NCI-H446 treated with DMSO at 0.1 percent for 48 hours (cell line): ENCODE measurements around the gene BPIFB3.
A peak's percentile ranks its signal among the peaks of the same experiment; 100 is the strongest.
"Not testable (repeated sequence)": the region's sequence is repeated elsewhere in the genome, so short reads cannot be mapped to it uniquely, and the experiment has no call there.

ENCODE experiments used
- DNase-seq: peaks from one replicate; lab custom pipeline; 2025; lab: John Stamatoyannopoulos, UW

Gene BPIFB3

DNA sequence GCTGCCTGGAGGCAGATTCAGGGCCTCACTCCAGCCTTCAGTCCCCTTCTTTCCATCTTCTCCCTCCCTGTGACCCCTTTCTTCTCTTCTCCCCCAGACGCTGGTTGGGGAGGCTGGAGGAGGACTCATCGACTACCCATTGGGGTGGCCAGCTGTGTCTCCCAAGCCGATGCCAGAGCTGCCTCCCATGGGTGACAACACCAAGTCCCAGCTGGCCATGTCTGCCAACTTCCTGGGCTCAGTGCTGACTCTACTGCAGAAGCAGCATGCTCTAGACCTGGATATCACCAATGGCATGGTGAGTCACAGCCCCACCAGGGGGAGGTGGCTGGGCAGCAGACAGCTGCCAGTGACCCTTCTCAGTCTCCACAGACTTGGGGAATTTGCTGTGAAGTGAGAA lies 38.7 kb downstream of the BPIFB3 start:
- DNase-seq = no peak

DNA sequence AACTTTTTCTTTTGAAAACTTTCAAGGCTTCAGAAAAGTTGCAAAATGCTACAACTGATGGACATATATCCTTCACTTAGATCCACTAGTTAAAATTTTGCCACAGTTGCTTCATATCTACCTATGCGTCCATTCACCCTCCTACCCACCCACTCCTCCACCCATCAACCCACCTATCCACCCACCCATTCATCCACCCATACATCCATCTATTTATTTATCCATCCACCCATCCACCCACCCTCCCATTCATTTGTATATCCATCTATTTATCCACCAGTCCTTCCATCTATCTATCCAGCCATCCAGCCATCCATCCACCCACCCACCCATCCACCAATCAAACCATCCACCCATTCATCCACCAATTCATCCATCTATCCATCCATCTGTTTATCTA lies 39.4 kb downstream of the BPIFB3 start:
- DNase-seq = no peak

DNA sequence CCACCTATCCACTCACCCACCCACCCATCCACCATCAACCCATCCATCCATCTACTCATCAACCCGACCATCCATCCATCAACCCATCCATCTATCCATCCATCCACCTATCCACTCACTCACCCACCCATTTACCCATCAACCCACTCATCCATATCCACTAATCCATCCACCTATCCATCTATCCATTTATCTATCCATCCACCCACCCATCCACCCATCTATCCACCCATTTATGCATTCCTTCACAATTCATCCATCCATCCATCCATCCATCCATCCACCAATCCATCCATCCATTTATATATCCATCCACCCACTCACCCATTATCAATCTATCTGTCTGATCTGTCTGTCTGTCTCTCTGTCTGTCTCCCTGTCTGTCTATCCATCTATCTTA lies 39.9 kb downstream of the BPIFB3 start:
- no peak for DNase-seq

DNA sequence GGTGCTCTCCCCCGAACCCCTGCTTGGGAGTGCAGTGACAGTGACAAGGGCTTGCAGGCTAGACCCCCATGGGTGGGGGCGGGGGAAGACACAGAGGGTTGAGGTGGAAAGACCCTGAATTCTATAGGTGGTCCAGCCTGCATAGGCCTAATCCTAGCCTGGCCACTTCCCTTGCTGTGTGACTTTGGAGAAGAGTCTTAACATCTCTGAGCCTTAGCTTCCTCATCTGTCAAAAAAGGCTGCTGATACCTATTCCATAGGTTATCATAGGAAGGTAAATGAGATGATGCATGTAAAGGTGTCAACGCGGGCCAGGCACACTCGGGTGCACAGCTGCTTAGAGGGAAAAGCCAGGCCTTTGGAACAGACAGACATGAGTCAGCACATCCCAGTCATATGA lies 41.5 kb downstream of the BPIFB3 start:
- no peak for DNase-seq

DNA sequence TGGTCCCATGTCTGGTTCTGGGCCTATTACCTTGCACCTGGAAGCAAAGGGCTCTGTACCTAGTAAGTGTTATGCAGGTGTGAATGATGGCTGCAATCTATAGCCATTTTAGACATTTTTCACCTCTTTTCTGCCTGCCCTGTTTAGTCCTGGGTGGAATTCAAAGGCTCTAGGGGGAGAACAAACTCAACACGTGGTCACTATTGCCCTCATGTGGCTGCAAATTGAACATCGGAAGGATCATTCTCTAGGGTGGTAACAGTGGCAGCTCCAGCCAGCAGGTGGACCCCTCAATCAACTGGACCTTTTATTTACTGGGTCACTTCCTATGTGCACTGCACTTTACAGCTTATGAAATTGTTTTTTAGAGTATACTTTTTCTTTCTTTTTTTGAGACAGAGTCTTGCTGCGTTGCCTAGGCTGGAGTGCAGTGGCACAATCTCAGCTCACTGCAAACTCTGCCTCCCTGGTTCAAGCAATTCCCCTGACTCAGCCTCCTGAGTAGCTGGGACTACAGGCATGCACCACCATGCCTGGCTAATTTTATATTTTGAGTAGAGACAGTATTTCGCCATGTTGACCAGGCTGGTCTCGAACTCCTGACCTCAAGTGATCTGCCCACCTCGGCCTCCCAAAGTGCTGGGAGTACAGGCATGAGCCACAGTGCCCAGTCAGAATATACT lies 42.3 kb downstream of the BPIFB3 start:
- DNase-seq = peak; percentile 39

DNA sequence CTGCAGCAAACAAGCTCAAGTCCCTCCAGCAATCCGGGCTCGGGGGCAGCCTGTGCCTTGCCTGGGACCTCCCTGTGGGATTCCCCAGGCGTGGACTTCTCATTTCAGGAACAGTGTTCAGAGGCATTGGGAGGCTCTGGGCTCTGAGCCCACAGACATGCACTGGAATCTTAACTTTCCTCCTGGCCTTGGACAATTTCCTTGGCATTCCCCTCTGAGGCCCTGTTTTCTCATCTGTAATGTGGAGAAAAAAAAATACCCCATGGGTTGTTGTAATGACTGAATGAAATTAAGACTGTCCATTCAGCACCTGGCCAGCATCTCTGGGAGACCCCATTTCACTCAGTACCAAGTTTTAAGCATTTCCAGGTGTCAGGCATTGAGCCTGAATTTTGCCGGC lies 43.3 kb downstream of the BPIFB3 start:
- no peak for DNase-seq

DNA sequence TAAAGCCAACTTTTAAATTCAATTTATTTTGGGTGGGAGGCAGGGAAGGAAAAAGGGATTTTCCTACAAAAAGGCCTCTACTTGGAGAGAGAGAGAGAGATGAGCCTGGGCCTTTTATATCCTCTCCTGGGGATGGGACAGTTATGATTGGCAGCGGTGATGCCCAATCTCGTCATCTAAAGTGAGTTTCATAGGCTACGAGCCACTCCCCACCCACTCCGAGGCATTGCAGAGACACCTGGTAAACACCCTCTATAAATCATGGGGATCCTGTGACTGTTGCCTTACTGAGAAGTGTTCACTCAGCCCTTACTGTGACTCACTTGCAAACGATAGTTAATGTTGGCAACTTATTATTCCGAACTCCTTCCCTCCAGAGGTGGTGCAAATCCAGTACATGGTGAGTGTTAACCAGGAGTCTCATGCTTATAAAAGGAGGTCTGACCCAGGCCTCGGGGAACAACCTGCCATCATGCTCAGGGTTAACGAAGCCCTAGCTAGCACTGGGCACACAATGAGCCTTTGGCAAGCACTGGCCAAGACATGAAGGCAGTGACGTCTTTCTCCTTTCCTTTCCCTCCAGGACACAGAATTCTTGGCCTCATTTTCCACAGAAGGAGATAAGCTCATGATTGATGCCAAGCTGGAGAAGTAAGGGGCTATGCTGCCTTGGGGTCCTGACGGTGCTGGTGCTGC lies 46.3 kb downstream of the BPIFB3 start:
- no peak for DNase-seq

DNA sequence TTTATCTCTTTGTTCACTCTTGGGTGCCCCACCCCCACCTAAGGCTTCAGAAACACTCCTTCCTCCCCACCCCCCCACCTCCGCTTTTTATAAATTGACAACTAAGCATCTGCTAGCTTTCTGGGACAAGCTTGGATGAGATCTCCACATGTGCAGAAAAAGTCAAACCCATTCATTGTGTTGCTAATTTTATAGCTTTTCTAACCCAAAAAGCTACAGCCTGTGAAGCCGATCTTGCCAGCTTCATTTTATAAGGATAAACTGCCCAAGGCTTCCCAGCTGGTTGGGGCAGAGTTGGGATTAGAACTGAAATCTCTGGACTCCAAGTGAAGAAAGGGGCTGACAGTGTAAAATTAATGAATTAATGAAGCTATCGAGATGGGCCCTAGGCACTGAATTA lies 49.9 kb downstream of the BPIFB3 start:
- DNase-seq = no peak

DNA sequence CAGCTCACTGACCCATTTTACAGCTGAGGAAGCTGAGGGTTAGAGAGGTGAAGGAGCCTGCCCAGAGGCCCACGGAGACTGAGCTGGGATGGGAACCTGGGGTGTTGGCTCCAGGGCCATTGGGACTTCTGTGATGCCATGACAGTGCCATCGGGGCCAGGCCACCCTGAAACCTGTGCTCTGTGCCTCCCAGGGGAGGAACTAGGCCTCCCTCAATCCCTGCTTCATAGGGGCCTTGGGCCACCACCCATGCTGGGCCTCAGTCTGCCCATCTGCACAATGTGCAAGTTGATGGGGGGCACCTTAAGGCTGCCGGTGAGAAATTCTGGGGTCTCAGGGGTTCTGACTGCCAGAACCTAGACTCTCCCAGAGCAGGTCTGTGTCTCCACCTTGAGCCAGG lies 50.6 kb downstream of the BPIFB3 start:
- no peak for DNase-seq

DNA sequence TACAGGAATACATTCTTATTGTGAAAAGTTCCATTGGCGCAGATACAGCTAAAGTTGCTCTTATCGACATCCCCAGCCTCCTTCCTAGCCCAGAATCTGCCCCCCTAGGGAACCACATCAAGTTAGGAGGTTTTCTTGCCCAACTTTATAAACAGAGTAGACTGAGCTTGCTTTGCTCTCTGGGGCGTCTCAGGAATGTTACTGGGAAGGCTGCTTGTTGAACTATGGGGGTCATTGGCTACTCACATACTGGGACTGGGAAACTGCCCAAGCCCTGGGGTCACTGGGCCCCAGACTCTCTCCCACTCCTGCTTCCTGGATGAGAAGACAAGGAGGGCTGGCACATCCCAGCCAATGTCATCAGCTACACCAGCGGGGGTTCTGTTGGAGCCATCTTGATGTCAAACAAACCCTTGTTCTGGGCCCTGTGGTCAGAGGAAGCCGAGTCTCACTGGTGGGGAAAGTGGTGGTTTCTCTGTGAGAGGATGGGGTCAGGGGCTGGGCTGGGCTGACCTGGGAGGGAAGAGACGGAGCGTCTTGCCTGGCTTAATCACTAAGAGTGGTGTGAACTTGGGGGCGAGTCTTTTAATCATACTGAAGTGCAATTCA lies 51.7 kb downstream of the BPIFB3 start:
- DNase-seq = no peak

DNA sequence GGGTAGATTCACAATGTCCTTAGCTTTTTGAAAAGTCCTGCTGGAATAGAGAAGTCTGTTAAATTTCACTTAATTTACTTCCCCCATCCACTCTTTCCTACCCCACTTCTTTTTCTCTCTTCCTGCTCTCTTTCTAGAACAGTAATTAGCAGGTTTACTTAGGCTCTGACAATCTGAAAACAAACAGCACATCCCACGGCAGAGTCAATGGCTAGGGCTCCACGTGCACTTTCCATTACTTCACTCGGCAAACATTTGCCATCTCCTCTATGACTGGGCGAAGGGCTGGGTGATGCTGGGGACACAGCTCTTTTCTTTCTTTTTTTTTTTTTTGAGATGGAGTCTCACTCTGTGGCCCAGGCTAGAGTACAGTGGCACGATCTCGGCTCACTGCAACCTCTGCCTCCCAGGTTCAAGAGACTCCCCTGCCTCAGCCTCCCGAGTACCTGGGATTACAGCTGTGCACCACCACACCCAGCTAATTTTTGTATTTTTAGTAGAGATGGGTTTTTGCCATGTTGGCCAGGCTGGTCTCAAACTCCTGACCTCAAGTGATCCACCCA lies 52.4 kb downstream of the BPIFB3 start:
- DNase-seq = not testable (repeated sequence)

DNA sequence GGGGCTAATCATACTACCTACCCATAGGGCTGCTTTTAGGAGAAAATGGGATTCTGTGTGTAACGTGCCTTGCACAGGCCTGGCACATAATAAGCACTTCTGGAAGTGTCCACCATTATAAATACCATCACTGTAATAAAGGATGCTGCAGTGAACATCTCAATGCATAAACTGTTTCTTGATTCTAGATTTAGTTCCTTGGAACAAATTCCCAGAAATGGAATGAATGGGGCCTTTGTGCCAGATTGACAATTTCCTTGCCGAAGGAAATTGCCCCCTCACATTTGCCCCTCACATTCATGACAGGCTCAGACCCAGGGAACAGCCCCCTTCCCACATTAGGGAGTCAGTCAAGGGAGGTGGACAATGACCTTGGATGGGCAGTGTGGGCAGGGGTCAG lies 55.0 kb downstream of the BPIFB3 start:
- DNase-seq = no peak

DNA sequence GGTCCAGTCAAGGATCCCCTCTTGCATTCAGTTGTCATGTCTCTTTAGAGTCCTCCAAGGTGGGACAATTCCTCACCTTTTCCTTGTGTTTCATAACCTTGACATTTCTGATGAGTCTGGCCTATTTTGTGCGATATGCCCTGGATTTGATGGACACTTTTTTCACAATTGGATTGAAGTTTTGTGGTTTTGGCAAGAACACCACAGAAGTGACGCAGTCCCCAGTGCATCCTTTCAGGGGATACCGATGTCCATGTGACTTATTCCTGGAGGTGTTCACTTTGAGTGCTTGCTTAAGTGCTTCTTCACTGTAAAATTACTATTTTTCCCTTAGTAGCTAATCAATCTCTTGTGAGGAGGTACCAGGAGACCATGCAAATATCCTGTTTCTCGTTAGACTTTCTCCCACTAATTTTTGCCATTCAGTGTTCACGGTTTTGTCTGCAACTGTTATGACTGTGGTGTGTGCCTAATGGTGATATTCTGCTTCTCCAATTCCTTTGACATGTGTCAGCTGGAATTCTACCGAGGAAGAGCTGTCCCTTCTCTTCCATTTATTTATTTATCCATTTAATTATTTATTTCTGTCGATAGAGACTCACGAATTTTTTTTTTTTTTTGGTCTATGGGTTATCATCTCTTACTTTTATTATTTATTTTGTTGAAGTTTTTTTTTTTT lies 56.6 kb downstream of the BPIFB3 start:
- DNase-seq = no peak

DNA sequence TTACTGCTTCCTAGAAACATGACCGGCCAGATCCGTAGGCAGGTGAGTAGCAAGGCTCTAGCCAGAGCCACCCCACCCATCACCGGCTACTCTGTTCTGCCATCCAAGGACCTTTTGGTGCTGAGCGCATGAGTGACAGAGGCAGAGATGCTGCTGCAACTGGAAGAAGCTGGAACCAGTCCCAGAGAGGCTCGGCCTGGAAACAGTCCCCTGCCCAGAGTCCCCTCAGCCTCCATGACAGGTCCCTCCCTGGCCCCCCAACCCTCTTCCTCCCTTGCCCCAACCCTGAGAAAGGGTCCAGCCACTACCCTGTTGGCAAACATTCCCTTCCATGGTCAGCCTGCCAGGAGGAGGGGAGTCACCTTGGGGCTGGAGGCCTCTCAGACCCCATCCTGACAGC lies 57.6 kb downstream of the BPIFB3 start:
- DNase-seq = no peak

DNA sequence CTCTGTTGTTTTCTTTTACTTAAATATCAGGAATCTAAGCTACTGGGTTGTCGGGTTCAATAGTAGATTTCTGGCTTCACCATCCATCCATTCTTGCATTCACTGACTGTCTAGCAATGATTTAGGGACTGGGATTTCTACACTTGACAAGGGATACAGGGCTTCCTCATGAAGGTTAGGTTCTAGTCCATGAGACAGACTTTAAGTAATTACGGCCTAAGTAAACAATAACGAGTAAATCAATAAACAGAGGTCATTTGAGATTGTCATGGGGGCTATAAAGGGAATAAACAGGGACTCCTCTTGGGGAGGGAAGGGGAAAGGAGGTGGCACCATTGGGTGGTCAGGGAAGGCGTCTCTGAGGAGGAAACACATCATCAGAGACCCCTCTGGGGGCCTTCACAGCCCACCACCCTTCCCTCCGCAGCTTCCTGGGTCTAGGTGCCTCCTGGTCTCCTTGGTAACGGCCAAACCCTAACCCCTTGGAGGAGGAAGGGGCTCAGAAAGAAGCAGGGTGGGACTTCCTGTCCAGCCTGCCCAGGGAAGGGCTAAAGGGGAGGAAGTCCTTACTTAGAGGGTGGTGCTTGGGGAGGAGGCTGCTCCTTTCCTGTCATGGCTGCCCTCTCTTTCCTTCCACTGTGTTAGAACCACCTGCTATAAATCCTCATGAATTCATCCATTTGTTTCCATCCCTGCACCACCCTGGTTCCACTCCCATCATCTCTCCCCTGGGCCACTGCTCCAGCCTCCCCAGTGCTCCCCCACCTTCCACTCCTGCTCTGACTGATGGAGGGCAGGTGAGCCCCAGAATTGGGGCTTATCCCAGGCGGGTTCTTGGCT lies 59.1 kb downstream of the BPIFB3 start:
- DNase-seq = no peak

DNA sequence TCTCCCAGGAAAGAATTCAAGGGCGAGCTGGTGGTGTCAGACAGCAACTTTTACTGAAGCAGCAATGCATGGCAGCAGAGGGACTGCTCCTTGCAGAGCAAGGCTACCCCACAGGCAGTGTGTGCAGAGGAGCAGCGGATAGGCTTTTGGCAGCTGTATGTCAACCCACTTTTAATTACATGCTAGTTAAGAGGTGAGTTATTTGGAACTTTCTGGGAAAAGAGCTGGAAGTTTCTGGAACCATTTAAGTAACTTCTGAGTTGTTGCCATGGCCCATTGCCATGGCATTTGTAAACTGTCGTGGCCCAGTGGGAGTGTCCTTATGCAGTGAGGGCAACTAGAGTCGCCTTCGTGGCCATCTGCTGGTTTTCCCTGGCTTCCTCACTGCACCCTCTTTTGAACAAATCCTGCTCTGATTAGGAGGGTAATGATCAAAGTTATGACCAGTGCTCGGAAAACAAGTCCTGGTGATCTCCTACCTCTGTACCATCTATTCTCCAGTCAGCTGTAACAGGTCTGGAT lies 59.7 kb downstream of the BPIFB3 start:
- DNase-seq = no peak

DNA sequence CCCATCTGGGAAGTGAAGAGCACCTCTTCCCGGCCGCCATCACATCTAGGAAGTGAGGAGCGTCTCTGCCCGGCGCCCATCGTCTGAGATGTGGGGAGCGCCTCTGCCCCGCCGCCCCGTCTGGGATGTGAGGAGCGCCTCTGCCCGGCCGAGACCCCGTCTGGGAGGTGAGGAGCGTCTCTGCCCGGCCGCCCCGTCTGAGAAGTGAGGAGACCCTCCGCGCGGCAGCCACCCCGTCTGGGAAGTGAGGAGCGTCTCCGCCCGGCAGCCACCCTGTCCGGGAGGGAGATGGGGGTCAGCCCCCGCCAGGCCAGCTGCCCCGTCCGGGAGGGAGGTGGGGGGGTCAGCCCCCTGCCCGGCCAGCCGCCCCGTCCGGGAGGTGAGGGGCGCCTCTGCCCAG lies 61.8 kb downstream of the BPIFB3 start:
- not testable (repeated sequence) for DNase-seq

DNA sequence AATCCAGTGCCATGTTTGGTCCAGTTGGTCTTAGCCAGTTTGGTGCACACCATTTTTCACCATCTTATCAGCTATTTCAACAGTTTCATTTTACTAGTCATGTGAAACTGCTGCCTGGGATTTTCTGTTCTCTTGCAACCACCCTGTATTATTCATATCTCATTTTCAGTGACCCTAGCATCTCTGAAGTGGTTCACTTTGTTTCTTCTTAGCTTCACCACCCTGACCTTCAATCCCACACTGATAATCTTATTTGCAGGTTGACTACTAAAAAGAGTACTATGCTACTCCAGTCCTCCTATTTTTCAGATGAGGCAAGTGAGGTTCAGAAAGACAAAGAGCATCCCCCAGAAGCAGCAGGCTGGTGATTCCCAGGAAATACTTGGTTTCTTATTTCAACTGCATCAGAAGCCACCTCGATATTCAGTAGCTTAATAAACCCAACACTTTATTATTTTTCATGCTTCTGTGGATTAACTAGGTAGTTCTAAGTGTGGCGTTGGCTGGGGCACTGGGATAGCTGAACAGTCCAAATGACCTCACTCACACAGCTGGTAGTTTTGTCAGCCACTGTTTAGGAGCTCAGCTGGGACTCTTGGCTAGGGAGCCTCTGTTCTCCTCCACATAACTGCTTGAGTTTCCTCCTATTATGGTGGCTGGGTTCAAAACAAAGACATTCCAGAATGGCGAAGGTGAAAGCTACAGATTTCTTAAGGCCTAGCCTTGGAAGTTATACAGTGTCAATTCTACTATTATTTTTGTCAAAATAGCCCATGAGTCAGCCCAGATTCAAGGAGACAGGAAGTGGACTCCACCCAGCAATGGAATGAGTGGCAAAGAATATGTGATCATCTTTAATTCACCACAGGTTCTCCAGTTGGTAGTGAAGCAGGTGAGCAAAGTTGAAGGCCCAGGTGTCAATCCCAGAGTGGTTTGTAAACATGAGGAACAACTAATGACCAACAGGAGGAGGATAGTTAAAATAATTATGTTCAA lies 66.3 kb downstream of the BPIFB3 start:
- no peak for DNase-seq

DNA sequence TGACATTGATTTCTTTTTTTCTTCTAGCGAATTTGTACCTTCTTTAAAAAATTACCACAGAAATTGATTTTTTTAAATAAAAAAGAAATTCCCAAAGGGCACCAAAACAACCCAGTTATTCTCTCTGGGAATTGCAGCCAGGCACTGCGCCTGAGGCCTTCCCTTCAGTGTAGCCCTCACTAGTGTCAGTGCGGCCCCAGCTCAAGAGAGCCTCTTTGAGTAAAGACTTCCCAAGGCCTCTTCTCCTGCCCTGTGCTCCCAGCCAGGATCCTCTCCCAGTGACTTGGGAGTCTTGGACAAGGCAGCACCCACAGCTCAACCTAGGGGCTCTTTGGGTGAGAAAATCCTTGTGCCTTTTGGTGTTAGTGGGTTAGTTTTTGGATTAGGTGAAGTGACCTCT lies 67.2 kb downstream of the BPIFB3 start:
- no peak for DNase-seq

DNA sequence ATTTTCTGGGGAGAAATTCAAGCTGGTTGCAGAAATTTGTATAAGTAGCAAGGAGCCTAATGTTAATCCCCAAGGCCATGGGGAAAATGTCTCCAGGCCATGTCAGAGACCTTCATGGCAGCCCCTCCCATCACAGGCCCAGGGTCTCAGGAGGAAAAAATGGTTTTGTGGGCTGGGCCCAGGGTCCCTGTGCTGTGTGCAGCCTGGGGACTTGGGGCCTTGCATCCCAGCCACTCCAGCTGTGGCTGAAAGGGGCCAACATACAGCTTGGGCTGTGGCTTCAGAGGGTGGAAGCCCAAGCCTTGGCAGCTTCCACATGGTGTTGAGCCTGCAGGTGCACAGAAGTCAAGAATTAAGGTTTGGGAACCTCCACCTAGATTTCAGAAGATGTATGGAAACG lies 68.6 kb downstream of the BPIFB3 start:
- DNase-seq = not testable (repeated sequence)
